Adrenal gland (tissue), 5 donors: ENCODE results near the gene RAD51D.

Experiments used
- CTCF ChIP-seq, 6 experiments: fragments of 450-650 bp in 4 of 6; fragments of 200-600 bp in 2 of 6; sonication (generic) in 1 of 6; IDR thresholded peaks; 1 replicate in 5 of 6; 2 replicates in 1 of 6; pipeline versions ENCODE4 v1.5.1 to v1.8.0; 2016 to 2021; ENCODE audit warnings: antibody characterized with exemption in 6 of 6, mild to moderate bottlenecking in 2 of 6, moderate library complexity in 1 of 6
- POLR2A ChIP-seq, 2 donors: fragments of 450-650 bp; IDR thresholded peaks; one replicate each; pipeline ENCODE4 v1.6.1; 2017; ENCODE audit warnings: antibody characterized with exemption in 2 of 2, mild to moderate bottlenecking in 2 of 2, moderate library complexity in 1 of 2
- donor health status: DM: no; HTN: no; CAD: no.

- no peak for TF ChIP-seq CTCF (IDR thresholded peaks at IDR 0.05)
- TF ChIP-seq POLR2A (IDR thresholded peaks at IDR 0.05) = no peak
These were observed 2.8 kb downstream of the RAD51D start for GRCh38 chr17:35116845-35117244.
